ENCODE results near the gene HOXB7.

The HOXB7 gene

GRCh38 chr17:48565925-48566710 is 44.7 kb downstream of the HOXB7 start:
- no peaks in the 10 kb centered on the region for H3K9me3 ChIP-seq (ENCODE audit: insufficient read depth, low read length)
- no peaks in the 10 kb centered on the region for H3K27me3 ChIP-seq (ENCODE audit: low read depth, low read length)
- H3K79me2 ChIP-seq (ENCODE audit: low read length): peaks cover 59% of the 10 kb centered on the region
- no peaks in the 10 kb centered on the region for H4K20me1 ChIP-seq (ENCODE audit: insufficient read depth, low read length)
- H2AFZ ChIP-seq (ENCODE audit: low read depth, low read length): no peak overlapping the region
- H3K27ac ChIP-seq (ENCODE audit: low read length): no peak overlapping the region
- H3K9ac ChIP-seq (ENCODE audit: low read length): no peak overlapping the region
- H3K36me3 ChIP-seq (replicated peaks; ENCODE audit: low read depth, low read length): peaks cover 40% of the 10 kb centered on the region
- peaks cover 37% of the 10 kb centered on the region for H3K4me1 ChIP-seq (ENCODE audit: low read length)
- H3K4me2 ChIP-seq (ENCODE audit: low read length): no peak overlapping the region
- no peak overlapping the region for H3K4me3 ChIP-seq (ENCODE audit: low read length)
- no peak for TF ChIP-seq EZH2phosphoT487 (IDR thresholded peaks at IDR 0.05; ENCODE audit: low read depth)
- TF ChIP-seq CTCF (IDR thresholded peaks at IDR 0.05; ENCODE audit: low read depth, low read length): no peak

GRCh38 chr17:48565022-48565554 is 45.7 kb downstream of the HOXB7 start:
- H3K4me3 ChIP-seq (ENCODE audit: low read length): peak overlapping the region; percentile 71
- peaks cover 30% of the 10 kb centered on the region for H3K36me3 ChIP-seq (replicated peaks; ENCODE audit: low read depth, low read length)
- peaks cover 50% of the 10 kb centered on the region for H3K79me2 ChIP-seq (ENCODE audit: low read length)

GRCh38 chr17:48564188-48565021 is 46.4 kb downstream of the HOXB7 start:
- H3K9ac ChIP-seq (ENCODE audit: low read length): peak overlapping the region; percentile 63
- H3K4me2 ChIP-seq (ENCODE audit: low read length): peak overlapping the region; percentile 72
- H3K9me3 ChIP-seq (ENCODE audit: insufficient read depth, low read length): no peaks in the 10 kb centered on the region
- H3K27ac ChIP-seq (ENCODE audit: low read length): peak overlapping the region; percentile 16; the same call in 1 of the 2 replicates
- no peak overlapping the region for H2AFZ ChIP-seq (ENCODE audit: low read depth, low read length)
- H3K4me3 ChIP-seq (ENCODE audit: low read length): peak overlapping the region; percentile 71
- H3K27me3 ChIP-seq (ENCODE audit: low read depth, low read length): no peaks in the 10 kb centered on the region
- peaks cover 30% of the 10 kb centered on the region for H3K36me3 ChIP-seq (replicated peaks; ENCODE audit: low read depth, low read length)
- peaks cover 43% of the 10 kb centered on the region for H3K79me2 ChIP-seq (ENCODE audit: low read length)
- H3K4me1 ChIP-seq (ENCODE audit: low read length): peaks cover 37% of the 10 kb centered on the region
- TF ChIP-seq CTCF (IDR thresholded peaks at IDR 0.05; ENCODE audit: low read depth, low read length): no peak
- no peak for TF ChIP-seq EZH2phosphoT487 (IDR thresholded peaks at IDR 0.05; ENCODE audit: low read depth)
- no peaks in the 10 kb centered on the region for H4K20me1 ChIP-seq (ENCODE audit: insufficient read depth, low read length)

More at GRCh38 chr17:48565022-48565554, 45.7 kb downstream of the HOXB7 start:
- Histone ChIP-seq H3K4me1 (ENCODE audit: low read length) (peaks cover 37% of the 10 kb centered on the region), H3K27me3 (ENCODE audit: low read depth, low read length) (no peaks in the 10 kb centered on the region), H3K9ac (ENCODE audit: low read length) (peak overlapping the region; percentile 63; the same call in 1 of the 2 replicates), H3K9me3 (ENCODE audit: insufficient read depth, low read length) (no peaks in the 10 kb centered on the region), H3K4me2 (ENCODE audit: low read length) (peak overlapping the region; percentile 72), H2AFZ (ENCODE audit: low read depth, low read length) (no peak overlapping the region), H3K27ac (ENCODE audit: low read length) (no peak overlapping the region), H4K20me1 (ENCODE audit: insufficient read depth, low read length) (no peaks in the 10 kb centered on the region)
- TF ChIP-seq CTCF (IDR thresholded peaks at IDR 0.05; ENCODE audit: low read depth, low read length) (no peak), EZH2phosphoT487 (IDR thresholded peaks at IDR 0.05; ENCODE audit: low read depth) (no peak)

GRCh38 chr17:48563867-48564187 is 47.0 kb downstream of the HOXB7 start:
- Histone ChIP-seq H3K79me2 (ENCODE audit: low read length) (peaks cover 43% of the 10 kb centered on the region), H3K27me3 (ENCODE audit: low read depth, low read length) (no peaks in the 10 kb centered on the region), H3K4me1 (ENCODE audit: low read length) (peaks cover 37% of the 10 kb centered on the region)

More at GRCh38 chr17:48563867-48564187, 47.0 kb downstream of the HOXB7 start:
- Histone ChIP-seq H3K9ac (ENCODE audit: low read length) (peak overlapping the region; percentile 63), H2AFZ (ENCODE audit: low read depth, low read length) (no peak overlapping the region), H3K4me3 (ENCODE audit: low read length) (peak overlapping the region; percentile 71), H3K9me3 (ENCODE audit: insufficient read depth, low read length) (no peaks in the 10 kb centered on the region), H3K27ac (ENCODE audit: low read length) (peak overlapping the region; percentile 16; the same call in 1 of the 2 replicates), H4K20me1 (ENCODE audit: insufficient read depth, low read length) (no peaks in the 10 kb centered on the region), H3K36me3 (replicated peaks; ENCODE audit: low read depth, low read length) (peaks cover 29% of the 10 kb centered on the region), H3K4me2 (ENCODE audit: low read length) (peak overlapping the region; percentile 60)
- no peak for TF ChIP-seq EZH2phosphoT487 (IDR thresholded peaks at IDR 0.05; ENCODE audit: low read depth)
- TF ChIP-seq CTCF (IDR thresholded peaks at IDR 0.05; ENCODE audit: low read depth, low read length): no peak

Data from OCI-LY3 (cell line).